ENCODE measurements around the gene INSIG1. TPM values are rescaled to one million over a fixed set of nuclear protein-coding genes. Genes with fewer than 3 reads are reported as not detected.

The INSIG1 gene
- total and polyA plus RNA-seq, 2 of the 4 experiments (the other 2 are of a cell fraction) = 19.0 to 26.0 TPM

GRCh38 chr7:155349601-155350331, 52.1 kb downstream of the INSIG1 start:
- no peak overlapping the region for H2AK5ac ChIP-seq (ENCODE audit: low read depth, low read length)
- no peak overlapping the region for H2AK9ac ChIP-seq (replicated peaks; ENCODE audit: low read depth, low read length, poor library complexity)
- no peak overlapping the region for H2BK5ac ChIP-seq (ENCODE audit: low read depth, low read length, poor library complexity, severe bottlenecking)
- H2AFZ ChIP-seq (replicated peaks; ENCODE audit: low read length, poor library complexity) = peak overlapping the region; percentile 46
- dilution Hi-C loops (cut with HindIII; ENCODE audit: low sequenced_read_pairs, unreplicated experiment) = no loop called here
- 0 out of 2 replicates have a peak, but pooled peaks cover 1% of the 10 kb centered on the region for H3K27me3 ChIP-seq (ENCODE audit: control insufficient read depth, insufficient read depth, low read length)
- H4K91ac ChIP-seq (ENCODE audit: insufficient read depth, low read depth, low read length) = no peak overlapping the region
- no peak overlapping the region for H3K18ac ChIP-seq (ENCODE audit: low read depth, low read length)
- H3K36me3 ChIP-seq (ENCODE audit: control insufficient read depth, insufficient read depth, low read length) = no peaks in the 10 kb centered on the region
- H3K4ac ChIP-seq (ENCODE audit: low read depth, low read length) = no peak overlapping the region
- POLR2A ChIA-PET (ENCODE audit: unreplicated experiment) = no interaction called here
- H2BK20ac ChIP-seq (ENCODE audit: low read depth, low read length) = no peak overlapping the region
- H3K56ac ChIP-seq (ENCODE audit: extremely low read depth, insufficient read depth, low read length) = no peak overlapping the region
- no peaks in the 10 kb centered on the region for H3K9me3 ChIP-seq (ENCODE audit: control insufficient read depth, insufficient read depth, low read length)
- H4K20me1 ChIP-seq (ENCODE audit: insufficient read depth, low read length) = no peaks in the 10 kb centered on the region
- no TSS peak for BruUV-seq (replicated peaks)
- no peak overlapping the region for H4K5ac ChIP-seq (ENCODE audit: low read depth, low read length)
- H3K9ac ChIP-seq (ENCODE audit: low read depth, low read length) = no peak overlapping the region
- H2BK120ac ChIP-seq (ENCODE audit: low read depth, low read length) = no peak overlapping the region
- peaks cover 6% of the 10 kb centered on the region; the same call in 1 of the 2 replicates for H3K9me1 ChIP-seq (ENCODE audit: insufficient read depth, low read length)
- in situ Hi-C loops (cut with MboI; ENCODE audit: low sequenced_read_pairs) = loop anchor here (10.0 kb wide), 2 partner anchors 155 to 425 kb away; no protein-coding TSS in a partner anchor
- intact Hi-C loops (cut with micrococcal nuclease) = loop anchor here (10.0 kb wide), 1 partner anchor 345 kb away; the partner anchor contains the start of gene PAXIP1
- CTCF ChIA-PET = interaction anchor here (0.6 kb wide), 1 partner anchor 160 kb away, joined by 5 read pairs; no protein-coding TSS in a partner anchor
- H4K8ac ChIP-seq (ENCODE audit: low read depth in 2 of 2, low read length in 2 of 2) = no peak overlapping the region
- TF ChIP-seq SMC3 (IDR thresholded peaks at IDR 0.05; ENCODE audit: low read depth, low read length) (no peak), MAZ (IDR thresholded peaks at IDR 0.05; ENCODE audit: borderline replicate concordance, low read depth, low read length) (no peak), RFX5 (IDR thresholded peaks at IDR 0.05; ENCODE audit: low read depth, low read length) (no peak)
- H3K27ac ChIP-seq (ENCODE audit: insufficient read depth, low read length) = no peak overlapping the region
- H3K14ac ChIP-seq (replicated peaks; ENCODE audit: low read depth, low read length) = no peak overlapping the region
- no peak overlapping the region for H2BK15ac ChIP-seq (ENCODE audit: low read depth, low read length)
- no peak for DNase-seq
- no peaks in the 10 kb centered on the region for H3K79me1 ChIP-seq (ENCODE audit: low read depth in 1 of 2, low read length in 2 of 2)
- ATAC-seq (ENCODE audit: low read depth) = no peak
- H3K4me2 ChIP-seq (ENCODE audit: low read depth, low read length) = no peak overlapping the region
- no peak overlapping the region for H3K23ac ChIP-seq (ENCODE audit: low read depth, low read length)
- H3K4me1 ChIP-seq (ENCODE audit: control insufficient read depth, insufficient read depth, low read length) = no peaks in the 10 kb centered on the region
- 71% methylated on average over 33 of the region's 49 CpGs; no CpG with 5 or more reads in 1 of the 2 experiments for WGBS, 2 experiments (ENCODE audit: extremely low coverage in 2 of 2, insufficient read length in 1 of 2)
- H3K4me3 ChIP-seq (ENCODE audit: insufficient read depth, low read depth, low read length) = no peak overlapping the region

Data from IMR-90 (cell line).